KG1 (cell line): ENCODE measurements around the gene DRG2.

ENCODE experiments used
- DNase-seq: peaks from one replicate; lab custom pipeline; 2025; lab: John Stamatoyannopoulos, UW

The DRG2 gene, protein sequence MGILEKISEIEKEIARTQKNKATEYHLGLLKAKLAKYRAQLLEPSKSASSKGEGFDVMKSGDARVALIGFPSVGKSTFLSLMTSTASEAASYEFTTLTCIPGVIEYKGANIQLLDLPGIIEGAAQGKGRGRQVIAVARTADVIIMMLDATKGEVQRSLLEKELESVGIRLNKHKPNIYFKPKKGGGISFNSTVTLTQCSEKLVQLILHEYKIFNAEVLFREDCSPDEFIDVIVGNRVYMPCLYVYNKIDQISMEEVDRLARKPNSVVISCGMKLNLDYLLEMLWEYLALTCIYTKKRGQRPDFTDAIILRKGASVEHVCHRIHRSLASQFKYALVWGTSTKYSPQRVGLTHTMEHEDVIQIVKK

GRCh38 chr17:18087610-18088491 is at the start of gene DRG2:
Gene DRG2 (plus strand): TSS chr17:18087948. CDS start chr17:18088024, 76 bp downstream.
- peak; percentile 21 for DNase-seq

GRCh38 chr17:18038149-18038850 is 49.4 kb upstream of the DRG2 start:
- no peak for DNase-seq

DNA sequence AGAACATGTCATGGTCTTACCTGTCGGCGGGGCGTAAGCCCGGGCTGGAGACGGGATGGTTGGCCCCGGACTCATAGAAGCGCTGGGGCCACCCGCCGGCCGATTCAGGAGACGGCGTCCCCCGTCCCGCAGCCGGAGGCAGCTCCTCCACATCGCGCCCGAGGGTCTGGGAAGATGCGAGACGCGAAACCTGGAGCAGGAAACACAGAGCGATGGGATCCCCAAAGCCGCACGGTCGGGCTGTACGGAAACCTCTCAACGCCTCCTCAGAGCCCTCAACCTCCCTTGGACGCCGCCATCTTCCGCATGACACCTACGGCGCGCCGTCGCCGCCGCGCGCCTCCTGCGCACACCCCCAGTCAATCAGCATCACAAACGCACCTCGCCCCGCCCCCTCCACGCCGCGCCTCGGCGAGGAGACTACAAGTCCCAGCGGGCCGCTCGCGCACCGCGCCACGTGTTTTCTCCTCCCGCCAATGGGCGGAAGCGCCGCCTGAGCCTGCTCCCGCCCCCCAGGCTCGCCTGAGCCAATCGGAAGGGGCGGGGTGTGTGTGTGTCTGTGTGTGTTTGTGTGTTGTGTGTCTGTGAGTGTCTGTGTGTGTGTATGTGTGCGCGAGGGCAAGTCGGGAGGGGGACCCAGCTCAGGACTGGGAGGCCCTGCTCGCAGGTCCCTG is 48.8 kb upstream of the DRG2 start, which contains the start of the genes ATPAF2 and GID4:
Gene ATPAF2 (minus strand): TSS at position 308 of the 674 bp plus-strand sequence. CDS start 155 bp downstream, at position 153.
Gene GID4 (plus strand): TSS at position 548 of the 674 bp plus-strand sequence. CDS start 57 bp downstream, at position 605.
- DNase-seq: peak; percentile 80

DNA sequence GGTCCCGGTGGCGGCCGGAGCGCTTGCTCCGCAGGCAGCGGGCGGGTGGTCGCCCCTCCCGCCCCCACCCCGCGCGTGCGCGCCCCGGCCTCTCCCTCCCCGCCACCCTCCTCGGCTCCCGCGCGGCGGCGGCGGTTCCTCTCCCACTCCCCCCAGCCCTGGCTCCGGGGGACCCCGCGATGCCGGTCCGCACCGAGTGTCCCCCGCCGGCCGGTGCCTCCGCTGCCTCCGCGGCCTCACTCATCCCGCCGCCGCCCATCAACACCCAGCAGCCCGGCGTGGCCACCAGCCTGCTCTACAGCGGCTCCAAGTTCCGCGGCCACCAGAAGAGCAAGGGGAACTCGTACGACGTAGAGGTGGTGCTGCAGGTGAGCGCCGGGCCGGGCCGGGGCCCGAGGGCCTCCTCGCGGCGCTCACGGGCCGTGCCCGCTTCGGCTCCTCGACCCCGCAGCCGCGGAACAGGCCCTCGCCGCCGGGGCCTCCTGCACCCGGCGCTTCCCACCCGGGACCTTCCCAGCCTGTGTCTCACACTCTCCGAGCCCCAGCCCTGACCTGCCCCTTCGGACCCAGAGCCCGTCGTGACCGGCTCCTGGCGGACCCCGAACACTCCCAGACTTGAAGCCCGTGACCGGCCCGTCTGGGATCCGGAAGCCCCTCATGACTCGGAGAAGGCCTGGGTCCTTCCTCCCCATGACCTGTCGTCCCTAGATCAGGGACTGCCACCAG is 48.0 kb upstream of the DRG2 start:
- DNase-seq: no peak

GRCh38 chr17:18040261-18040858 is 47.4 kb upstream of the DRG2 start:
- DNase-seq: no peak

DNA sequence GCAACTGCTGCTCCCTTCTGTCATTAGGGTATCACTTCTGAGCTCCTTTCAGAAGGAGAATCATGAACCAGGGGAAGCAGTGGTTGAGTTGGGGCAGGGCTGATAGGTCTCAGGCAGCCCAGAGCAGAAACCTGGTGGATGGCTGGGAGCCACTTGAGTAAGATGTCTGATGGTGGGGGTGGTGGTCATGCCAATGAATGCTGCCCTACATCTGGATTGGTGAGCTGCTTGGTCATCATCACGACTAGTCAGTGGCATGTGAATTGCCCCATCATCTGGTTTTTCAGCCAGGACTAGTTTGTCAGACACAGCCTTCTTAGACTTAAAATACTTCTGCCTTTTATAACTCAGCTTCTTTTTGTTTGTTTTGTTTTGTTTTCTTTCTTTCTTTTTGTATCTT is 46.0 kb upstream of the DRG2 start:
- DNase-seq: no peak

- no peak for DNase-seq
Observed at GRCh38 chr17:18042983-18043382, 44.8 kb upstream of the DRG2 start.

GRCh38 chr17:18043491-18043890 is 44.3 kb upstream of the DRG2 start:
- no peak for DNase-seq

DNA sequence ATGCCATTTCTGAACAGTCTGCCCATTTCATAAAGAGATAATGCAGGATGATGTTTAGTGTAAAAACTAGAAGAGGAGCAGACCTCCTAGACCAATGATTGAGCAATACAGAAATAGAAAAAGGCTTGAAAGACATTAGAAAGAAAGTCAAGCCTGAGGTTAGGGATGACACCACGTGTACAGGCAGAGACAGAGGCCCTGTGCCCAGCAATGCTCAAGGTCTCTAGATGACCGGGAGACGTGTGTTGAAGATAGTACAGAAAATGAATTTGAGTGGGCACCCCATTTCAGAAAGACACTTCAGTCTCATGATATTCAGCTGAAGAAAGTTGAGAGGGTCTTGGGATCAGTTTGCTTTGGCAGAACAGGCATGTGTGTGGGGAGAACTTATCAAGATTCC is 43.1 kb upstream of the DRG2 start:
- no peak for DNase-seq

GRCh38 chr17:18045691-18046350 is 41.9 kb upstream of the DRG2 start:
- no peak for DNase-seq

- DNase-seq: no peak
Observed at GRCh38 chr17:18055597-18055996, 32.2 kb upstream of the DRG2 start.

GRCh38 chr17:18056214-18056613 is 31.5 kb upstream of the DRG2 start:
- DNase-seq: no peak

- DNase-seq: no peak
Observed at GRCh38 chr17:18059283-18059682, 28.5 kb upstream of the DRG2 start.

GRCh38 chr17:18064053-18064452 is 23.7 kb upstream of the DRG2 start:
- no peak for DNase-seq

DNA sequence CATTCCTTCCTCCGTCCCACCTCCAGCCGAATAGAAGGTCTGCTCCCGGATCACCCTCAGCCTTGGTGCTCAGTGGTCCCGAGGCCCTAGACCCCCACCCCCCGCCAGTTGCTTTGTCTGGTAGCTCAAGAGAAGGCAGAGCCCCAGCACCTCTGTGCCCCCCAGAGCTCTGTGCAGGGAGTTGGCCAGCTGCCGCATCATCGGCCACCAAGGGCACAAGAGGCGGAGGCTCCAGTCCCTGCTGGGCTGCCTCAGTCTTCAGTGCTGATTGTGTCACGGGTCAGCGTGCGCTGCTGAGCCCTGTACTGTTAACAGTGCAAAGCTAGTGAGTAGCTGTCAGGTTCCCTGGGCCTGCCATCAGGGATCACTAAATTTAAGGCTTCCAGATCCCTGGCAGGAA is 22.2 kb upstream of the DRG2 start:
- DNase-seq: no peak

GRCh38 chr17:18066866-18067265 is 20.9 kb upstream of the DRG2 start:
- no peak for DNase-seq

GRCh38 chr17:18069101-18069500 is 18.6 kb upstream of the DRG2 start:
- DNase-seq: no peak

GRCh38 chr17:18070861-18071340 is 16.8 kb upstream of the DRG2 start:
- DNase-seq: no peak

- no peak for DNase-seq
Observed at GRCh38 chr17:18071751-18072150, 16.0 kb upstream of the DRG2 start.
